GM12878 (cell line): ENCODE measurements around the gene NPC1.

Experiments
- ATF2 ChIP-seq: IDR thresholded peaks from 2 replicates; pipeline ENCODE4 v1.6.1; 2012; ENCODE audit warnings: low read length, inconsistent platforms
- CTCF ChIP-seq, 3 experiments: IDR thresholded peaks in 2 of 3; conservative IDR thresholded peaks in 1 of 3; 2 replicates each; pipeline ENCODE4 v1.5.1; 2011; ENCODE audit warnings: low read depth in 3 of 3, low read length in 3 of 3, mild to moderate bottlenecking in 3 of 3, control low read depth in 2 of 3, moderate library complexity in 2 of 3, inconsistent platforms in 1 of 3, mixed read lengths in 1 of 3; ENCODE audit not compliant: control insufficient read depth in 2 of 3, insufficient read depth in 1 of 3; ENCODE audit errors: extremely low read depth in 1 of 3
- EP300 ChIP-seq, 2 experiments: fragments of 150-350 bp in 1 of 2; IDR thresholded peaks; 2 replicates each; pipeline ENCODE4 v1.6.1; 2011 to 2012; ENCODE audit warnings: low read depth in 2 of 2, low read length in 2 of 2, borderline replicate concordance in 1 of 2, improper control_type of control experiment in 1 of 2, inconsistent platforms in 1 of 2; ENCODE audit not compliant: control insufficient read depth in 1 of 2
- MAX ChIP-seq: IDR thresholded peaks from 2 replicates; pipeline ENCODE4 v1.6.1; 2012; ENCODE audit warnings: low read depth, low read length, improper control_type of control experiment
- MYC ChIP-seq: IDR thresholded peaks from 2 replicates; pipeline ENCODE4 v1.6.1; 2011; ENCODE audit warnings: mild to moderate bottlenecking, low read length, moderate library complexity, inconsistent platforms; ENCODE audit not compliant: insufficient read depth, insufficient replicate concordance, insufficient read length, severe bottlenecking
- POLR2A ChIP-seq: IDR thresholded peaks from 2 replicates; pipeline ENCODE4 v1.6.1; 2011; ENCODE audit warnings: low read depth, mild to moderate bottlenecking, low read length
- RB1 ChIP-seq: fragments of 450-650 bp; formaldehyde crosslinking; IDR thresholded peaks from 2 replicates; pipeline ENCODE4 v1.6.1; 2017; ENCODE audit warnings: mild to moderate bottlenecking, borderline replicate concordance
- RCOR1 ChIP-seq: conservative IDR thresholded peaks from 2 replicates; pipeline ENCODE4 v1.6.1; 2012; ENCODE audit warnings: low read depth, low read length, improper control_type of control experiment
- RFX5 ChIP-seq: IDR thresholded peaks from 2 replicates; pipeline ENCODE4 v1.6.1; 2011; ENCODE audit warnings: low read depth, low read length, improper control_type of control experiment
- SMAD1 ChIP-seq: fragments of 450-650 bp; IDR thresholded peaks from 2 replicates; pipeline ENCODE4 v1.6.1; 2018; ENCODE audit warnings: mild to moderate bottlenecking, low read depth; ENCODE audit not compliant: partially characterized antibody
- YY1 ChIP-seq: IDR thresholded peaks from 2 replicates; pipeline ENCODE4 v1.6.1; 2011; ENCODE audit warnings: low read depth, mild to moderate bottlenecking, low read length
- TF ChIP-seq, protein P1 (sequence below): IDR thresholded peaks from 2 replicates; pipeline ENCODE4 v1.6.1; 2012; ENCODE audit warnings: mild to moderate bottlenecking, low read depth, low read length

- TF ChIP-seq CTCF (IDR thresholded peaks at IDR 0.05 in 2 of 3, conservative IDR thresholded peaks at IDR 0.05 in 1 of 3; ENCODE audit: control insufficient read depth in 2 of 3, extremely low read depth in 1 of 3, insufficient read depth in 1 of 3, low read depth in 3 of 3, low read length in 3 of 3) (no peak), RB1 (no peak), MAX (no peak), YY1 (no peak), RCOR1 (no peak), RFX5 (no peak), POLR2A (no peak), EP300 (IDR thresholded peaks at IDR 0.05; ENCODE audit: borderline replicate concordance in 1 of 2, control insufficient read depth in 1 of 2, low read depth in 2 of 2, low read length in 2 of 2) (no peak), ATF2 (no peak), SMAD1 (no peak), MYC (no peak)
- TF ChIP-seq, protein P1, sequence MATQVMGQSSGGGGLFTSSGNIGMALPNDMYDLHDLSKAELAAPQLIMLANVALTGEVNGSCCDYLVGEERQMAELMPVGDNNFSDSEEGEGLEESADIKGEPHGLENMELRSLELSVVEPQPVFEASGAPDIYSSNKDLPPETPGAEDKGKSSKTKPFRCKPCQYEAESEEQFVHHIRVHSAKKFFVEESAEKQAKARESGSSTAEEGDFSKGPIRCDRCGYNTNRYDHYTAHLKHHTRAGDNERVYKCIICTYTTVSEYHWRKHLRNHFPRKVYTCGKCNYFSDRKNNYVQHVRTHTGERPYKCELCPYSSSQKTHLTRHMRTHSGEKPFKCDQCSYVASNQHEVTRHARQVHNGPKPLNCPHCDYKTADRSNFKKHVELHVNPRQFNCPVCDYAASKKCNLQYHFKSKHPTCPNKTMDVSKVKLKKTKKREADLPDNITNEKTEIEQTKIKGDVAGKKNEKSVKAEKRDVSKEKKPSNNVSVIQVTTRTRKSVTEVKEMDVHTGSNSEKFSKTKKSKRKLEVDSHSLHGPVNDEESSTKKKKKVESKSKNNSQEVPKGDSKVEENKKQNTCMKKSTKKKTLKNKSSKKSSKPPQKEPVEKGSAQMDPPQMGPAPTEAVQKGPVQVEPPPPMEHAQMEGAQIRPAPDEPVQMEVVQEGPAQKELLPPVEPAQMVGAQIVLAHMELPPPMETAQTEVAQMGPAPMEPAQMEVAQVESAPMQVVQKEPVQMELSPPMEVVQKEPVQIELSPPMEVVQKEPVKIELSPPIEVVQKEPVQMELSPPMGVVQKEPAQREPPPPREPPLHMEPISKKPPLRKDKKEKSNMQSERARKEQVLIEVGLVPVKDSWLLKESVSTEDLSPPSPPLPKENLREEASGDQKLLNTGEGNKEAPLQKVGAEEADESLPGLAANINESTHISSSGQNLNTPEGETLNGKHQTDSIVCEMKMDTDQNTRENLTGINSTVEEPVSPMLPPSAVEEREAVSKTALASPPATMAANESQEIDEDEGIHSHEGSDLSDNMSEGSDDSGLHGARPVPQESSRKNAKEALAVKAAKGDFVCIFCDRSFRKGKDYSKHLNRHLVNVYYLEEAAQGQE = no peak
Observed at GRCh38 chr18:23563377-23564043, 22.8 kb downstream of the NPC1 start.
